ENCODE results near the gene C2CD4C.
"Not testable (repeated sequence)": the region's sequence is repeated elsewhere in the genome, so short reads cannot be mapped to it uniquely, and the experiment has no call there.

C2CD4C gene

DNA sequence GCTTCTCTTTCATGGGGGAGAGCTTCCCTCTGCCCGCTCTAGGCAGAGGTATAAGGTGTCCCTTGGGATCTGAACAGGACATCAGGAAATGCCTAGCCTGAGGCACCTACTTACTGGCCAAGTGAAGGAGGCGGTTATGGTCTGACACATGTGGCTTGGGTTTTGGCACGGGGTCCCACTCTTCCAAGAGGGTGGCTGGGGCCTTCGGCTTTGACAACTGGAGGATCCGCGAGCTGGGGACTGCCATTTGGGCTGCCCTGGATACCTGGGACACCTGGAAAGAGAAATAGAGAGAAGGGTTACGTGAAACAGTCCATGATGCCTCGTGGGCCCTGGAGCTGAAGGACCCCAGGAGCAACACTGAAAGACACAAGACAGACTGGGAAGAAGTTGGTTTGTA is 42.0 kb downstream of the C2CD4C start:
- no peak for DNase-seq (ENCODE audit: low read depth, low spot score)

DNA sequence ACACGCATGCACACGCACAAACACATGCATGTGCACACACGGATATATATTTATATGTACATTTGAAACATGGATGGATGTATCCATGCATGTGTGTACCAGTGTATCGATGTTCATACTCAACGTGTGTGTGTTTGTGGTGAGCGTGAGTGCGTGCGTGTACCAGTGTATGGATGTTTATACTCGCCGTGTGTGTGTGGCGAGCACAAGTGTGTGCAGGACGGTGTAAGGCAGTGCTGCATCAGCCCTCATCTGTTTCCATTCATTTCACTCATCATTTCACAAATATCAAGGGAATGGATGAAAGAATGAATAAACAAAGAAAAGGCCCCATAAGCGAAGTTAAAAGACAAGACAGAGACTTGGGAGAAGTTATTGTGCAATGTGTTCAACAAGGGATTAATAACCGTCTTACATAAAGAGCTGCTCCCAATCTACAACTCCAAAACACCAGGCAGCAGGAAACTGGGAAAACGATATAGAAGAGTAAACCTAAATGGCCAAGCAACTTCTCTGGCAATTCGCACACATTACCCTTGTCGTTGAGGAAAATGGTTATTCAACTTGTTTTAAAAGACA is 42.7 kb downstream of the C2CD4C start:
- DNase-seq (ENCODE audit: low read depth, low spot score), result no peak

DNA sequence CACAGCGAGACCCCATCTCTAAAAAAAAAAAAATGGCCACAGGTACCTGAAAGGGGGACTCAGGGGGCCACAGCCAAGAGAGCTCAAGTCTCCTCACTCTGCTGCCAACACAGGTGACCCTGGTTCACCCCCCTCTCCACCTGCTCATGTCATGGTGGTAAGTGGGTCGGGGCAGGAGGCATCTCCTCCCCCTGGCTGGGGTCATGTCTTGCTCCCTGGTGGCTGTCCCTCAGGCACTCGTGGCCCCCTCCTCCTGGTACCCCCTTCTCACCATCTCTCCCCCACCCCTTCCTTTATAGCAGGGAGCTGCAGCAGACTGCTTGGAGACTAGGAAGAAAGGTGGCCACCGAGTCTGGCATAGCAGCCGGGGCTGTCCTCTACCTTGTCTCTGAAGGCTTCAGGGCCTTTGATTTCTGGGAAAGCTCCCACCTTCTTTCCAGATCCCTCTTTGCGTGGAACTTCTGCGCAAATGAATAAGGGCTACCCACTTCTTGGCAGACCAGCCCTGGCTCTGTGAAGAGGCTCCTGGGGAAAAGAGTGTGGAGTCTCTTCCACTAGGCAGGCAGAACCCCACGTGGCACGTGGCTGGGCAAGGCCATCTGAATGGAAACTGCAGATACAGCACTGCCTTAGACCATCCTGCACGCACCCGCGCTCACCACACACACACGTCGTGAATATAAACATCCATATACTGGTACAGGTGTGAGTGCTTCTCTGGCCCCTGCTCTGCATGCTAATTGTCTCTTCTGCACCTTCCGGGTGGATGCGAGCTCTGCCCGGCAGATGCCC is 44.3 kb downstream of the C2CD4C start:
- DNase-seq (ENCODE audit: low read depth, low spot score), result no peak

DNA sequence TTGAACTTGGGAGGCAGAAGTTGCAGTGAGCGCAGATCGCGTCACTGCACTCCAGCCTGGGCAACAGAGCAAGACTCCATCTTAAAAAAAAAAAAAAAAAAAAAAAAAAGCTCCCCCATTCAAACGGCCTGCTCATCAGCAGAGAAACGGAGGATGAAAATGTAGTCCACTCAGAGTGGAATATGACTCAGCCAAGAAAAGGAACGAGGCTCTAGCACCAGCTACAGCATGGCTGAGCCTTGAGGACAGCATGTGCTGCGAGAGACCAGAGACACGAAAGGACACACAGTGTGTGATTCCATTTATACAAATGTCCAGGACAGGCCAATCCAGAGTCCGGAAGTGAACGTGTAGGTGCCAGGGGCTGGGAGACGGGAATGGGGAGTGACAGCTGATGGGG is 46.3 kb downstream of the C2CD4C start:
- DNase-seq (ENCODE audit: low read depth, low spot score), result no peak

DNA sequence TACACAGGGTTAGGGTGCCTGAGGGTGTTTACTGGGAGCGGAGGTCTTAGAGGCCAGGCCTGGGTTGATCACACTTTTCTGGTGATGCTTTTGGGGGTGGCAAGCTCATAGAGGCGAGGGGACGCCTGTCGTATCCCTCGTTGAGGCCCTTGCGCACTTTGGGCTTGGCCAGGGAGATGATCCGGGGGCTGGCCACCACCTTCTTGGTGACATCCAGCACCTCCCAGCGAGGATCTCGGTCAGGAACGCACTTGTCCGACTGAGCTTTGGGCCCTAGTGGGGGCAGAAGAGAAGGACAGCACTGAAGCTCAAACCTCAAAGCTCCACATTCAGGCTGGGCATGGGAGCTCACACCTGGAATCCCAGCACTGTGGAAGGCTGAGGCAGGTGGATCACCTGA is 46.8 kb downstream of the C2CD4C start:
- DNase-seq (ENCODE audit: low read depth, low spot score), result no peak

DNA sequence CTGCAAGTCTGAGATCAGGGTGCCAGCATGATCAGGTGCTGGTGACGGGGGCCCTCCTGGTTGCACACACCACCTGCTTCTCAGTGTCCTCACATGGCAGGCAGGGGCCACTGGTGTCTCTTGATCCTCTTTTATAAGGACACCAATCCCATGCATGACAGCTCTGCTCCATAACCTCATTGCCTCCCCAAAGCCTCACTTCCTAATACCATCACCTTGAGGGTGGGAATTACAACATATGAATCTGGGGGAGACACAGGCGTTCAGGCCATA is 49.4 kb downstream of the C2CD4C start:
- DNase-seq (ENCODE audit: low read depth, low spot score), result no peak

DNA sequence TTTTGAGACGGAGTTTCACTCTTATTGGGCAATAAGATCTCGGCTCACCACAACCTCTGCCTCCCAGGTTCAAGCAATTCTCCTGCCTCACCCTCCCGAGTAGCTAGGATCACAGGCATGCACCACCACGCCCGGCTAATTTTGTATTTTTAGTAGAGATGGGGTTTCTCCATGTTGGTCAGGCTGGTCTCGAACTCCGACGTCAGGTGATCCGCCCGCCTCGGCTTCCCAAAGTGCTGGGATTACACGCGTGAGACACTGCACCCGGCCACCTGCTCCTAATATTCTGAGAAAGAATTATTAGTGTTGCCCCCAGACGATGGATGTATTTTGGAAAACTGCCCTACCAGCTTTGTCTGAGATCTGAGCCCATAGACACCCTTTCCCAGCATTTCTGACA is 53.4 kb downstream of the C2CD4C start:
- DNase-seq (ENCODE audit: low read depth, low spot score), result not testable (repeated sequence)

All from ELF-1 (cell line).